ENCODE measurements around the gene IRF7. TPM values are rescaled to one million over a fixed set of nuclear protein-coding genes. Genes with fewer than 3 reads are reported as not detected.

IRF7 gene
- total RNA-seq, 6 experiments from 2014 or later: 3.0 to 5.2 (median 4.2) TPM

DNA sequence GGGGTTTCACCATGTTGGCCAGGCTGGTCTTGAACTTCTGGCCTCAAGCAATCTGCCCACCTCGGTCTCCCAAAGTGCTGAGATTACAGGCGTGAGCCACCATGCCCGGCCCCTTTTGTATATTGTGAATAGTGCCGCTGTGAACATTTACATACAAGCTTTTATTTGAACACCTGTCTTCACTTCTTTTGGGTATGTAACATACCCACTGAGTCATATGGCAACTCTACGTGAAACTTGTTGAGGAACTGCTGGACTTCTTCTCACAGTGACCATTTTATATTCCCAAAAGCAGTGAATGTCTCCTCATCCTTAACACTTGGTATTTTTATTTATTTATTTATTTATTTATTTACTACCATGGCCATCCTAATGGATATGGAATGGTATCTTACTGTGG is 15.1 kb upstream of the IRF7 start:
- Mint-ChIP-seq H3K4me3 (no peak overlapping the region), H3K36me3 (ENCODE audit: low read depth) (peaks cover 11% of the 10 kb centered on the region), H3K9me3 (peaks cover 9% of the 10 kb centered on the region; the same call in 1 of the 2 replicates), H3K27me3 (ENCODE audit: insufficient read depth) (peaks cover 17% of the 10 kb centered on the region), H3K4me1 (ENCODE audit: low read depth) (peaks cover 22% of the 10 kb centered on the region), H3K27ac (no peak overlapping the region)
- no peak for DNase-seq
- TF ChIP-seq, protein P1, sequence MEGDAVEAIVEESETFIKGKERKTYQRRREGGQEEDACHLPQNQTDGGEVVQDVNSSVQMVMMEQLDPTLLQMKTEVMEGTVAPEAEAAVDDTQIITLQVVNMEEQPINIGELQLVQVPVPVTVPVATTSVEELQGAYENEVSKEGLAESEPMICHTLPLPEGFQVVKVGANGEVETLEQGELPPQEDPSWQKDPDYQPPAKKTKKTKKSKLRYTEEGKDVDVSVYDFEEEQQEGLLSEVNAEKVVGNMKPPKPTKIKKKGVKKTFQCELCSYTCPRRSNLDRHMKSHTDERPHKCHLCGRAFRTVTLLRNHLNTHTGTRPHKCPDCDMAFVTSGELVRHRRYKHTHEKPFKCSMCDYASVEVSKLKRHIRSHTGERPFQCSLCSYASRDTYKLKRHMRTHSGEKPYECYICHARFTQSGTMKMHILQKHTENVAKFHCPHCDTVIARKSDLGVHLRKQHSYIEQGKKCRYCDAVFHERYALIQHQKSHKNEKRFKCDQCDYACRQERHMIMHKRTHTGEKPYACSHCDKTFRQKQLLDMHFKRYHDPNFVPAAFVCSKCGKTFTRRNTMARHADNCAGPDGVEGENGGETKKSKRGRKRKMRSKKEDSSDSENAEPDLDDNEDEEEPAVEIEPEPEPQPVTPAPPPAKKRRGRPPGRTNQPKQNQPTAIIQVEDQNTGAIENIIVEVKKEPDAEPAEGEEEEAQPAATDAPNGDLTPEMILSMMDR (IDR thresholded peaks at IDR 0.05): no peak

DNA sequence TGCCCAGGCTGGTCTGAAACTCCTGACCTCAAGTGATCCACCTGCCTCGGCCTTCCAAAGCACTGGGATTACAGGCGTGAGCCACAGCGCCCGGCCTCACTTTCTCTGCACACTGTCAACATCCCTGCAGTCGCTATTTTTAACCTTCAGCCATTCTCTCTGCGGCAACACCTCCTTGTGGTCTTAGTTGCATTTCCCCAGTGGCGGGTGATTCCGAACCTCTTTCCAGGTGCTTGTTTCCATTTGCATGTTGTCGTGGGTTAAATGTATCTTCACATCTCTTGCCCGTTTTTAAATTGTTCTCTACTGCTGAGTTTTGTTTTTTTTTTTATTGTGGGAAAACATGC is 13.5 kb upstream of the IRF7 start:
- Mint-ChIP-seq H3K9me3 (peaks cover 9% of the 10 kb centered on the region; the same call in 1 of the 2 replicates), H3K4me3 (no peak overlapping the region), H3K36me3 (ENCODE audit: low read depth) (peaks cover 11% of the 10 kb centered on the region), H3K27ac (no peak overlapping the region), H3K4me1 (ENCODE audit: low read depth) (peaks cover 22% of the 10 kb centered on the region), H3K27me3 (ENCODE audit: insufficient read depth) (peaks cover 17% of the 10 kb centered on the region)
- TF ChIP-seq, protein P1 (IDR thresholded peaks at IDR 0.05): no peak
- no peak for DNase-seq

DNA sequence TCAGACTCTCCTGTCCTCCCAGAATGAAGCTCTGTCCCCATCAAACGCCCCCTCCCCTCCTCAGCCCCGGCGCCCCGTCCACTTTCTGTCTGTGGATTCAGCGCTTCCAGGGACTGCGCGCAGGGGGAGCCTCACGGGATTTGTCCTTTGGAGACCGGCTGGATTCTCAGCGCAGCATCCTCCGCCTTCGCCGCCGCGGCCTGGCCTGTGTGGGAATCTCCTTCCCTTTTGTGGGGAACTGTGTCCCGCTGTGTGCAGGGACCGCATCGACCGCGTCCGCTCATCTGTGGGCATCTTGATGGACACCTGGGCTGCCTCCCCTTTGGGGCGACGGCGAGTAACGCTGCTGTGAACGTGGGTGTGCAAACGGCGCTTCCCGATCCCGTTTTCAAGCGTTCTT is 12.3 kb upstream of the IRF7 start:
- DNase-seq: no peak
- TF ChIP-seq, protein P1 (IDR thresholded peaks at IDR 0.05): no peak
- H3K27me3 Mint-ChIP-seq (ENCODE audit: insufficient read depth): peaks cover 21% of the 10 kb centered on the region
- H3K9me3 Mint-ChIP-seq: peaks cover 9% of the 10 kb centered on the region; the same call in 1 of the 2 replicates
- peaks cover 29% of the 10 kb centered on the region for H3K4me1 Mint-ChIP-seq (ENCODE audit: low read depth)
- H3K4me3 Mint-ChIP-seq: no peak overlapping the region; the same call in 1 of the 2 replicates
- peaks cover 11% of the 10 kb centered on the region for H3K36me3 Mint-ChIP-seq (ENCODE audit: low read depth)
- peak overlapping the region; percentile 59 for H3K27ac Mint-ChIP-seq

DNA sequence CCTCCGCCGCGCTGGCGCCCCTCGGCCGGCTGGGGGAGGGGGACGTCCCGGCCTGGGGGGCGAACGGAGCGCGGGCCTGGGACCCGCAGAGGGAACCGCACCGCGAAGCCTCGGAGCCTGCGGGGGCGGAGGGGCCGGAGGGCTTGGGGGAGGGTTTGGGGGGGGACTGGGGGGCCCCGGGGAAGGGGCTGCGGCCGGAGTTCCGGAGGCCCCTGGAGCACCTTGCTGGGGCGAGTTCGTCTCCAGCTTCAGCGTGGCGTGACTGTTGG is 11.5 kb upstream of the IRF7 start:
- Mint-ChIP-seq H3K4me3 (no peak overlapping the region), H3K27ac (no peak overlapping the region), H3K4me1 (ENCODE audit: low read depth) (peaks cover 29% of the 10 kb centered on the region), H3K36me3 (ENCODE audit: low read depth) (peaks cover 11% of the 10 kb centered on the region), H3K9me3 (peaks cover 9% of the 10 kb centered on the region; the same call in 1 of the 2 replicates), H3K27me3 (ENCODE audit: insufficient read depth) (peaks cover 18% of the 10 kb centered on the region)
- no peak for DNase-seq
- TF ChIP-seq, protein P1 (IDR thresholded peaks at IDR 0.05): no peak

DNA sequence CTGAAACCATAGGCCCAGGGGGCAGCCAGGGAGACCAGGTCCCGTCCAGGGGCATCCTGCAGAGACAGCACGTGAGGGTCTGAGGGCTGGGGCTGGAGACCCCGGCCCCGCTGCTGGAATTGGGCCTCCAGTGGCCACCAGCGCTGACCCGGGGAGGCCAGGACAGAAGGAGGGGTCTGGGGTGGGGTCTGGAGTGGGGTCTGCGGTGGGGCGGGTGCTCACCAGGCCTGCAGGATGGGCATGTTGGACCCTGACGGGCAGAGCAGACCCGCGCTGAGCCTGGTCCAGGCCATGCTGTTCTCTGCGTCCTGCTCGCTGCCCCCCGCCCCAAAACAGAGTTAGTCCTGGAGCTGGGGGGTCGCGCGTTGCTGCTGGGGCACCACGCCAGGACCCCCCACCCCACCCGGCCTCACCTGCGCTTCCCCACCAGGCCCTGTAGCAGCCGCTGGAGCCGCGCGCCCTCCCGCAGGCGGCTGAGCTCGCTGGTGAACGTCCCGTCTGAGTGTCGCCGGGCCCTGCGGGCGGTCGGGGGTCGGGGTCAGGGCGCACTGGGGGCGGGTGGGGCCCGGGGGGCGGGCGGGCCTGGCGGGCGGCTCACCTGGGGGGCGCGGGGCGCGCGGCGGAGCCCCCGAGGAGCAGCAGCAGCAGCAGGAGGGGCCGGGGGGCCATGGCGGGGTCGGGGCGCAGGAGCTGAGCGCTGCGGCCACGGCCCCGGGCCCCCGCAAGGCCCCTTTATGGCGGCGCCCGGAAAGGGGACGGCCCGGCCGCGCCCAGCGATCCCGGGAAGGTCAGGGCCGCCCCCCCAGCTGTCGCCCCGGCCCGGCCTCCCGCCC is 10.9 kb upstream of the IRF7 start, which contains the start of gene SCT:
SCT (minus strand) TSS at position 707 of the 833 bp plus-strand sequence; CDS start at position 669, 38 bp downstream.
- Mint-ChIP-seq H3K27me3 (ENCODE audit: insufficient read depth) (peaks cover 18% of the 10 kb centered on the region), H3K27ac (no peak within 1 kb of the TSS; the same call in 1 of the 2 replicates), H3K36me3 (ENCODE audit: low read depth) (peaks cover 11% of the 10 kb centered on the region), H3K4me1 (ENCODE audit: low read depth) (peaks cover 29% of the 10 kb centered on the region), H3K4me3 (no peak within 1 kb of the TSS), H3K9me3 (peaks cover 9% of the 10 kb centered on the region; the same call in 1 of the 2 replicates)
- DNase-seq: no peak
- TF ChIP-seq, protein P1 (IDR thresholded peaks at IDR 0.05): no peak
